Astrocyte (in vitro differentiated cells and primary cell): ENCODE data around the gene ZFYVE21.

ENCODE experiments used
- EZH2 ChIP-seq: IDR thresholded peaks from 2 replicates; pipeline ENCODE4 v1.6.1; 2012; ENCODE audit warnings: mild to moderate bottlenecking, low read length, inconsistent platforms; ENCODE audit not compliant: insufficient read depth
- TF ChIP-seq, protein P1 (sequence below): IDR thresholded peaks from 2 replicates; pipeline ENCODE4 v1.5.1; 2011; ENCODE audit warnings: low read depth, mild to moderate bottlenecking, inconsistent platforms, low read length, moderate library complexity; ENCODE audit not compliant: insufficient read depth

DNA sequence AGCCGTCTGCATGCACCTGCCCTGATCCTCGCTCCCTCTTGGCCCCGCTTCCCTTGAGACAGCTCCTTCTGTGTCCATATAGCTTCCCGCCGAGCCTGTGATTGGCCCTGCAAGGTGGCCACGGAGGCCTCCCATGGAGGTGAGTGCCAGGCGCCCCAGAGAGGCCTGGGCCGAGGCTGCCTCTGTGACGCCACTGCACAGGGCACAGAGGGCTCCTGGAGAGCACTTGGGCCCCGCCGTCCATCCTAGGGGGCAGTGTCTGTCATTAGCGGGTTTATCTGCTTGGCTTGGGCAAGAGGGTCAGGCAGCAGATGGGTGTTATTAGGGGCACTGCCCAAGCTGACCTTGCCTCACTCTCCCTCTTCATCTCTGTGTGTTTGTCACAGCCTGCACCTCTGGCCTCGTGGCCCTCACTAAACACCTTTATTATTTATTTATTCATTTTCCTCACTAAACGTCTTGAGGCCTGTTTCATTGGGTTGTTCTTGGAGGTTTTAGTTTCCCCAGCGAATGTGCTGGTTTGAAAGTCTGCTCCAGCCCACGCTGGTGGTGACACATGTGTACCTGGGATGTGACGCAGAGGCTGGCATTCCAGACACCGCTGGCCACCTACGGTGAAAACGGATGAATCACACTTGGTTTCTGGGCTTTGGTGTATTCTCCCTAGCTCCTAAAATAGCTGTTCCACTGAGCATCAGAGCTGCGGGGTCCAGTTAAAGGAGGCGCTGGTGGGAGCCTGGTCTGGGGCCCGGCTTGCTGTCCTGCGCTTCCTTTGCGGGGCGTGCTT is 5.9 kb downstream of the ZFYVE21 start:
- TF ChIP-seq, protein P1, sequence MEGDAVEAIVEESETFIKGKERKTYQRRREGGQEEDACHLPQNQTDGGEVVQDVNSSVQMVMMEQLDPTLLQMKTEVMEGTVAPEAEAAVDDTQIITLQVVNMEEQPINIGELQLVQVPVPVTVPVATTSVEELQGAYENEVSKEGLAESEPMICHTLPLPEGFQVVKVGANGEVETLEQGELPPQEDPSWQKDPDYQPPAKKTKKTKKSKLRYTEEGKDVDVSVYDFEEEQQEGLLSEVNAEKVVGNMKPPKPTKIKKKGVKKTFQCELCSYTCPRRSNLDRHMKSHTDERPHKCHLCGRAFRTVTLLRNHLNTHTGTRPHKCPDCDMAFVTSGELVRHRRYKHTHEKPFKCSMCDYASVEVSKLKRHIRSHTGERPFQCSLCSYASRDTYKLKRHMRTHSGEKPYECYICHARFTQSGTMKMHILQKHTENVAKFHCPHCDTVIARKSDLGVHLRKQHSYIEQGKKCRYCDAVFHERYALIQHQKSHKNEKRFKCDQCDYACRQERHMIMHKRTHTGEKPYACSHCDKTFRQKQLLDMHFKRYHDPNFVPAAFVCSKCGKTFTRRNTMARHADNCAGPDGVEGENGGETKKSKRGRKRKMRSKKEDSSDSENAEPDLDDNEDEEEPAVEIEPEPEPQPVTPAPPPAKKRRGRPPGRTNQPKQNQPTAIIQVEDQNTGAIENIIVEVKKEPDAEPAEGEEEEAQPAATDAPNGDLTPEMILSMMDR, result no peak
- TF ChIP-seq EZH2, result no peak
